Measurements from ENCODE around the gene LDLRAD2. TPM values are rescaled to one million over a fixed set of nuclear protein-coding genes. Genes with fewer than 3 reads are reported as not detected.
A peak's percentile ranks its signal among the peaks of the same experiment; 100 is the strongest.

The LDLRAD2 gene
- polyA plus RNA-seq, 1 donor from 2014 or later: 0.69 TPM

GRCh38 chr1:21852282-21853130, 40.4 kb downstream of the LDLRAD2 start:
- Mint-ChIP-seq H3K9me3 (no peaks in the 10 kb centered on the region), H3K4me3 (peak overlapping the region in 3 of 4 donors; percentile 57 to 90 (median 89)), H3K36me3 (no peaks in the 10 kb centered on the region), H3K27me3 (no peaks in the 10 kb centered on the region), H3K27ac (peak overlapping the region in 2 of 3 donors; percentile 22 to 35), H3K4me1 (peaks cover 0 to 7% (median 4%) of the 10 kb centered on the region in 3 donors)

GRCh38 chr1:21853131-21853427, 41.0 kb downstream of the LDLRAD2 start:
- no peaks in the 10 kb centered on the region for H3K9me3 Mint-ChIP-seq
- H3K4me1 Mint-ChIP-seq: peaks cover 0 to 7% (median 4%) of the 10 kb centered on the region in 3 donors
- peak overlapping the region in 1 of 3 donors; percentile 46 for H3K27ac Mint-ChIP-seq
- H3K27me3 Mint-ChIP-seq: no peaks in the 10 kb centered on the region
- peak overlapping the region in 1 of 4 donors; percentile 84 for H3K4me3 Mint-ChIP-seq
- no peaks in the 10 kb centered on the region for H3K36me3 Mint-ChIP-seq

DNA sequence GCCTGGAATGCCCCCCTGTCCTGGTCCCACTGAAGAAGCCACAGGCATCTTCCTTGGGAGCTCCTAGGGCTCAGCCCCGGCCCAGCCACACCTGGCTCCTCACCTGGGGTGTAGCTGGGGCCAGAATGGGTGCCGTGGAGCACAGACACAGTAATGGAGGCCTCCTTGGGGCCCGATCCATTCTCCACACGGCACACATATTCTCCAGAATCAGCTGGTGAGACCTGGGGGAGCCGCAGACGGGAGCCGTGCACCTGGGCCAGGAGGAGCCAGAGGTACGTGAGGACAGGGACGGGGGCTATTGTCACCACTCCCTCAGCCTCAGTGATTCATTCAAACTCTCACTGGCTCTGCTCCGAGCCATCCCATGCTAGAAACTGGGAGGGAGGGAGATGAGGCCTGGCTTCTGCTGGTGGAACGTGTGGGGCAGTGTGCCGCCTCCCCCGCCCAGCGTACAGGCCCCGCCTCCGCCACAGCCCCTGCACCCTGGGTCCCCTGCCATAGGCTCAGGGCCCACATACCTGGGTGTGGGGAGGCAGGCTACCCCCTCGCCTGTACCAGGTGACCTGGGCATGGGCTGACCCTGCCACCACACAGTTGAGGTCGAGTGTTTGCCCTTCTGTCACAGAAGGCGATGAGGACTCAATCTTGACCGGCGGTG, 42.2 kb downstream of the LDLRAD2 start:
- no peaks in the 10 kb centered on the region for H3K27me3 Mint-ChIP-seq
- H3K9me3 Mint-ChIP-seq: no peaks in the 10 kb centered on the region
- no peaks in the 10 kb centered on the region for H3K36me3 Mint-ChIP-seq
- H3K4me3 Mint-ChIP-seq: peak overlapping the region in 1 of 4 donors; percentile 82
- peaks cover 0 to 9% (median 4%) of the 10 kb centered on the region in 3 donors for H3K4me1 Mint-ChIP-seq
- no peak overlapping the region for H3K27ac Mint-ChIP-seq

DNA sequence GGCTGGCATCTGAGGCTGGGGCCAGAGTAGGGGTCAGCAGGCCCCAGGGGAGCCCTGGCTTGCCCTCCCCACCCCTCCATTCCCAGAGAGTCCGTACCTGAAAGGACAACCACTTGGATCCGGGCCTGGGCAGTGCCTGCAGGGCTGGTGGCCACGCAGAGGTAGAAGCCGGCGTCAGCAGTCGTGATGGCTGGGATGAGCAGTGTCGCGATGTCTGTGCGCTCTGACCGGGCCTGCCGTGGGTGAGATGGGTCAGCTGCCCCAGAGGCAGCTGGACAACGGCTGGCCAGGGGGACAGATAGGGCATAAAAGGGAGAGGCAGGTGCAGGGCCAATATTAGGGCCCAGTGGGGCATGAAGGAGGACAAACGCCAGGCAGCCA, 42.7 kb downstream of the LDLRAD2 start:
- H3K36me3 Mint-ChIP-seq: no peaks in the 10 kb centered on the region
- no peak overlapping the region for H3K27ac Mint-ChIP-seq
- no peaks in the 10 kb centered on the region for H3K9me3 Mint-ChIP-seq
- H3K4me1 Mint-ChIP-seq: peaks cover 0 to 9% (median 4%) of the 10 kb centered on the region in 3 donors
- no peak overlapping the region for H3K4me3 Mint-ChIP-seq
- no peaks in the 10 kb centered on the region for H3K27me3 Mint-ChIP-seq

- Mint-ChIP-seq H3K27ac (no peak overlapping the region), H3K36me3 (no peaks in the 10 kb centered on the region), H3K9me3 (no peaks in the 10 kb centered on the region), H3K4me3 (no peak overlapping the region), H3K27me3 (no peaks in the 10 kb centered on the region), H3K4me1 (peaks cover 0 to 9% (median 4%) of the 10 kb centered on the region in 3 donors)
These were observed 43.4 kb downstream of the LDLRAD2 start for GRCh38 chr1:21855257-21856096.

- Mint-ChIP-seq H3K27me3 (no peaks in the 10 kb centered on the region), H3K9me3 (no peaks in the 10 kb centered on the region), H3K4me3 (no peak overlapping the region), H3K27ac (peak overlapping the region in 1 of 3 donors; percentile 55), H3K36me3 (peaks cover 6% of the 10 kb centered on the region), H3K4me1 (peaks cover 0 to 6% (median 1%) of the 10 kb centered on the region in 3 donors)
These were observed 45.2 kb downstream of the LDLRAD2 start for GRCh38 chr1:21857142-21857839.

DNA sequence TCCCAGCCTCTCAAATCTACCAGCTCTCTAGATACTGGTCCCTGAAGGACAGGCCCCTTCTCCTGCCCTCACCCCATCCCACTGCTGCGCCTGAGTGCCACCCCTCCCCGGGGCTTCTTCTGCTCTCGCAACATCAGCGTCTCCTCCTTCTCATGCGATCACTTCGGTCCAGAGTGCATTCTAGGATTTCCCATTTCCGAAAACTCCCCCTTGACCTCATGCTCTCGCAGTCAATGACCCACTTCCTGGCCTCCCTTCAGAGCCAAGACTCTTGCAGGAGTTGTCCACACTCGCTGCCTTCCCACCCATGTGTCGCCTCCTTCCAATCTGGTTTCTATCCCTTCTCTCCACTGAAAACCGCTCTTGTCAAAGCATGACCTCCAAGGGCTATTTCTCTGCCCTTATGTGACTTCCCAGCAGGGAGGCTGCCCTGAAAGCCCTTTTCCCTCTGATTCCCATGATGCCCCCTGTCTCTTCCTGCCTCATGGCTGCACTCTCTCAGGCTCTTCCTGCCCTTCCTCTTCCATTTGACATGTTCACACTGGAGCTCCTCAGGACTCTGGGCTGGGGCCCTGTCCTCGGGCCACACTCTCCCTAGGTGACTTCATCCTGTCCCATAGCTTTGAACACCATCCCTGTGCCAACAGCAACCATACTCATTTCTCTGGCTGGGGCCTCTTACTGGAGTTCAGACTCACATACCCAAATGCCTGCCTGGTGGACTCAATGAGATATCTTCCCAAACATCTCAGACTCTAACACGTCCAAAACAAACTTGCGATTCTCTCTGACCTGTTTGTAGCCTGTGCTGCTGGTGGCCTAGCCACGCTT, 46.0 kb downstream of the LDLRAD2 start:
- H3K27ac Mint-ChIP-seq: peak overlapping the region in 1 of 3 donors; percentile 55
- no peaks in the 10 kb centered on the region for H3K9me3 Mint-ChIP-seq
- H3K4me3 Mint-ChIP-seq: no peak overlapping the region

GRCh38 chr1:21859669-21860179, 47.7 kb downstream of the LDLRAD2 start:
- H3K27ac Mint-ChIP-seq: no peak overlapping the region
- H3K27me3 Mint-ChIP-seq: no peaks in the 10 kb centered on the region
- no peaks in the 10 kb centered on the region for H3K9me3 Mint-ChIP-seq
- peaks cover 6% of the 10 kb centered on the region for H3K36me3 Mint-ChIP-seq
- H3K4me1 Mint-ChIP-seq: peaks cover 0 to 4% (median 0%) of the 10 kb centered on the region in 3 donors
- H3K4me3 Mint-ChIP-seq: no peak overlapping the region

More for the DNA sequence above, 46.0 kb downstream of the LDLRAD2 start:
- H3K36me3 Mint-ChIP-seq: peaks cover 6% of the 10 kb centered on the region
- H3K4me1 Mint-ChIP-seq: peaks cover 0 to 4% (median 0%) of the 10 kb centered on the region in 3 donors
- no peaks in the 10 kb centered on the region for H3K27me3 Mint-ChIP-seq

GRCh38 chr1:21860971-21861370, 48.9 kb downstream of the LDLRAD2 start:
- H3K27me3 Mint-ChIP-seq: no peaks in the 10 kb centered on the region
- H3K9me3 Mint-ChIP-seq: no peaks in the 10 kb centered on the region
- H3K27ac Mint-ChIP-seq: peak overlapping the region in 2 of 3 donors; percentile 18 to 25
- no peak overlapping the region for H3K4me3 Mint-ChIP-seq
- peaks cover 5 to 6% (median 5%) of the 10 kb centered on the region in 3 donors for H3K4me1 Mint-ChIP-seq
- H3K36me3 Mint-ChIP-seq: peaks cover 6% of the 10 kb centered on the region

DNA sequence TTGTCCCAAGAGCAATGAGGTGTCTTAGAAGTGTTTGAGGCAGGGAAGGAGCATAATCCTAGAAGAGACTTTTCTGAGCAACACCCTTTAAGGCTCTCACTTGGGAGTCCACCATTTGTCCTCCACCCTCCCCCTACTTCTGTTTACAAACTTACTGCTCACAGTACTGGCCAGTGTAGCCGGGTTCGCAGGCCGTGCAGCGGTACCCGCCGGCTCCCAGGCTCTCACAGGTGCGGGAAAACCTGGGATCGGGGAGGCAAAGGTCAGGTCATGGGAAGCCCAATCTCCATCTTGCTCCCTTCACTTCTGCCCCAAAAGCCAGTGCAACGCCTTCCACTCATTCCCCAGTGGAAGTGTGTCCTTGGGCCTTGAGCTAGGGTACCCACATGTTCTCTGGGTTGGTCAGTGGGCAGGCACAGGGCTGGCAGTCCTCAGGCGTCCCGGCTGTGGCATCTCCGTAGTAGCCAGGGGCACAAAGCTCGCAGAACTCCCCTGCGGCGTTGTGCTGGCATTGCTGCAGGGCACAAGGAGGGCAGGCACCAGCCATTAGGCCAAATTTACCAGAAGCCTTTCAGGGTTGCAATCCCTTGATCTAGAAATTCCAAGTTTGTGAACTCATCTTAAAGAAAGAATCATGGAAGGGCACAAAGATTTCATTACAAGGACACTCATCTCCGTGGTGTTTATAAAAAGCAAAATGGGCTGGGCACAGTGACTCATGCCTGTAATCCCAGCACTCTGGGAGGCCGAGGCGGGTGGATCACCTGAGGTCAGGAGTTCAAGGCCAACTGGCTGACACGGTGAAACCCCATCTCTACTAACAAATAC, 49.8 kb downstream of the LDLRAD2 start:
- peaks cover 11 to 12% (median 11%) of the 10 kb centered on the region in 3 donors for H3K4me1 Mint-ChIP-seq

DNA sequence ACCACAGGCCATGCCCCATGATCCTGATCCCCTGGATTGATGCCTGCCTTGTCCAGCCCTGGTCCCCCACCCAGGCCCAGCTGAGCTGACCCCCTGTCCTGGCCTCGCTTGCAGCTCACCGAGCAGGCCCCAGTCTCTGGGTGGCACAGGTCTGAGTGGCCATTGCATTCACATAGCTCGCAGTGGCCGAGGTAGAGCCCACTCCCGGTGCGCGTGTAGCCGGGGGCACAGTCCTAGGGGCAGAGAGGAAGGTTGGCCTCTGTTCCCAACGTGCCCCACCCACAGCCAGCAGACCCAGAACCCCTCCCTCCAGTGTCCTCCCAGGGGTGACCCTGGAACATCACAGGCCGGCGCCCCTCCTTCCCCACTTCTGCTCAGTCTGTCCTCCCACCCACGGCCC, 51.9 kb downstream of the LDLRAD2 start:
- Mint-ChIP-seq H3K4me3 (peak overlapping the region in 1 of 4 donors; percentile 52), H3K36me3 (peaks cover 6% of the 10 kb centered on the region), H3K9me3 (no peaks in the 10 kb centered on the region), H3K27ac (peak overlapping the region in 1 of 3 donors; percentile 63), H3K27me3 (no peaks in the 10 kb centered on the region), H3K4me1 (peaks cover 11 to 12% (median 11%) of the 10 kb centered on the region in 3 donors)

More for the DNA sequence above, 49.8 kb downstream of the LDLRAD2 start:
- no peak overlapping the region for H3K4me3 Mint-ChIP-seq
- H3K27ac Mint-ChIP-seq: peak overlapping the region in 1 of 3 donors; percentile 25
- H3K9me3 Mint-ChIP-seq: no peaks in the 10 kb centered on the region
- peaks cover 6% of the 10 kb centered on the region for H3K36me3 Mint-ChIP-seq
- no peaks in the 10 kb centered on the region for H3K27me3 Mint-ChIP-seq

DNA sequence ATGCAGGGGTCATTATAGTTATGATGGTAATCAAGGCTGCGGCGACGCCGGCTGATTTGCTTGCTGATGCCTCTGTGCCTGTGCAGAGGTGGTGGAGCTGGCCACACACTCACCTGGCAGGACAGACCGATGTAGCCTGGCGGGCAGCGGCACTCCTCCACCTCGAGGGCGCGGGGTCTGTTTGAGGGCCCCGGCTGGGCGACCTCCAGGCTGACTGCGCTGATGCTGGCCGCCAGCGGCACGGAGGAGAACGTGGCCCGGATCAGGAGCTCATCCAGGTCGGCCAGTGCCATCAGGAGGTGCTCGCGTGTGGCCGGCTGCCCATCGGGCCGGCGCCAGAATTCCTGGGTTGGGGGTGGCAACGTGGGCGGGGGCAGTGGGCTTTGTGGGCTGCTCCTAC, 52.7 kb downstream of the LDLRAD2 start:
- Mint-ChIP-seq H3K27ac (peak overlapping the region in 1 of 3 donors; percentile 63), H3K9me3 (no peaks in the 10 kb centered on the region), H3K4me1 (peaks cover 11 to 12% (median 11%) of the 10 kb centered on the region in 3 donors), H3K36me3 (peaks cover 6% of the 10 kb centered on the region), H3K27me3 (no peaks in the 10 kb centered on the region), H3K4me3 (no peak overlapping the region)

GRCh38 chr1:21865609-21865942, 53.5 kb downstream of the LDLRAD2 start:
- H3K36me3 Mint-ChIP-seq: peaks cover 6% of the 10 kb centered on the region
- peak overlapping the region; percentile 91 to 96 (median 91) for H3K27ac Mint-ChIP-seq
- H3K27me3 Mint-ChIP-seq: no peaks in the 10 kb centered on the region
- peak overlapping the region in 1 of 4 donors; percentile 51 for H3K4me3 Mint-ChIP-seq
- H3K4me1 Mint-ChIP-seq: peaks cover 11 to 12% (median 11%) of the 10 kb centered on the region in 3 donors
- no peaks in the 10 kb centered on the region for H3K9me3 Mint-ChIP-seq
